Esophagus mucosa (tissue), 1 donor: Measurements from ENCODE around the gene GMDS. TPM values are rescaled to one million over a fixed set of nuclear protein-coding genes. Genes with fewer than 3 reads are reported as not detected.
A peak's percentile ranks its signal among the peaks of the same experiment; 100 is the strongest.

ENCODE experiments used
- ATAC-seq: fragments of 200-7000 bp; cut with Tn5 transposase; one replicate; pipeline ENCODE4 v1.9.1; 2020
- total RNA-seq: library from RNA; stranded (reverse); gene quantifications from one replicate; pipeline ENCODE4 v1.2.4, GENCODE V29; 2023
- donor health status: DM: yes; HTN: yes; CAD: no.

GMDS gene
- total RNA-seq, 1 donor from 2014 or later, result 43.8 TPM

- ATAC-seq, result no peak
Observed at GRCh38 chr6:1825277-1825676, 420.1 kb downstream of the GMDS start.

GRCh38 chr6:1821513-1822183 is 423.8 kb downstream of the GMDS start:
- ATAC-seq, result no peak

GRCh38 chr6:1821164-1821512 is 424.3 kb downstream of the GMDS start:
- no peak for ATAC-seq

GRCh38 chr6:1820714-1821113 is 424.7 kb downstream of the GMDS start:
- ATAC-seq, result no peak

- no peak for ATAC-seq
Observed at GRCh38 chr6:1820165-1820564, 425.2 kb downstream of the GMDS start.

DNA sequence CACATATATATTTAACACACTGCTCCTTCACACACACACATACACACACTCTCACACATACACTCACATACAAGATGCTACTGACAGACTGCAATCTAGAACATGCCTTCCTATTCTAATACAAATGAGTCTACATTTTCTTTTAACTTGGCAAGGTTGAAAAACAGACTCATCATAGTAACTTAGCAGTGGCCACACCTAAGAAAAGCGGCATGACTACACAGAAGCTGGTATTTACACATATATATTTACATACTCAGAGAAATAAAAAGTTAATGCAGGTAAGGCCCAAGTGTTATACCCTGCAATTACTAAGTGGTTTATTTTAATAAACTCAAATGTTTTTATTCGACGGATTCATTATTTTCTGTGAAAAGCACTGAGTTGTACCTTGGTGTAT is 426.4 kb downstream of the GMDS start:
- peak; percentile 23 for ATAC-seq

DNA sequence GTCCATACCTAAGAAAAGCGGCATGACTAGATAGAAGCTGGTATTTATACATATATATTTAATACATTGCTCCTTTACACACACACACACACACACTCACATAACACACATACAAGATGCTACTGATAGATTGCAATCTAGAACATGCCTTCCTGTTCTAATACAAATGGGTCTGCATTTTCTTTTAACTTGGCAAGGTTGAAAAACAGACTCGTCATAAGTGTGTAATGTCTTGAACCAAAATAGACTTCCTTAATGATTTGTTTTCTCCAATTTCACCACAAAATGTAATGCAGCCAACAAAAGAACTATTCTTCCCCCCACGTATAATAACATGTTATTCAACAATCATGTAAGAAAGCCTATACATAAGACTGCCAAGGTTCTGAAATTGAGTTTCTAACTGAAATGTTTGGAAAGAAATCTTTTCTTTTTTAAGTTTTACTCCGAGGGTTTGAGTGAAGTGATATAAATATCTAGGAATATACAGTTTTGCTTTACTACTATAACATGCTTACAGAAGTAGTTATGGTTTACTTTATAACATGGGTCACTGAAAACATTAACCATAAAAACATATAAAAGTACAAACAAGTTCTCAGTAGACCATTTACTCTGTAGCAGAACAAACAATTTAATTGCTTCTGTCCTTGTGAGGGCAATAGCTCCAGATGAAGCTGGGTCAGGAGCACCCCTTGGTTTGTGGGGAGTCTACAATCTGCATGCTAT is 428.2 kb downstream of the GMDS start:
- no peak for ATAC-seq

GRCh38 chr6:1815827-1816452 is 429.5 kb downstream of the GMDS start:
- no peak for ATAC-seq

DNA sequence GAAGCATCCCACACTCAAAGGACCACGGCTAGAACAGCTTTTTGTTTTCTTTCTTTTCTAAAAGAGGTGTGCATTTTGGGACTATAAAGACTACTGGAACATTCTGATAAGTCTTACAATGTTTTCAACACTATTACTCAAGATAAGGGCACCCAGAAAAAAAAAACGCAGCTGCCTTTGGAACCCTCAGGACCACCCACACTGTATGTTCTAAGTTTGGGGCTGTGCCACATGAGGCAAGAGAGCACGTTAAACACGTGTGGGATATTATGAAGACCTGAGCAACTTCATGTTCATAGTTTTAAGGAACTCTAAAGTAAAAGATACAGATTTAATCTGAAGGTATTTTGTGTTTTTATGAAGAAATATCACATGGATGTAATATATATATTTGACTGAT is 431.1 kb downstream of the GMDS start:
- no peak for ATAC-seq

DNA sequence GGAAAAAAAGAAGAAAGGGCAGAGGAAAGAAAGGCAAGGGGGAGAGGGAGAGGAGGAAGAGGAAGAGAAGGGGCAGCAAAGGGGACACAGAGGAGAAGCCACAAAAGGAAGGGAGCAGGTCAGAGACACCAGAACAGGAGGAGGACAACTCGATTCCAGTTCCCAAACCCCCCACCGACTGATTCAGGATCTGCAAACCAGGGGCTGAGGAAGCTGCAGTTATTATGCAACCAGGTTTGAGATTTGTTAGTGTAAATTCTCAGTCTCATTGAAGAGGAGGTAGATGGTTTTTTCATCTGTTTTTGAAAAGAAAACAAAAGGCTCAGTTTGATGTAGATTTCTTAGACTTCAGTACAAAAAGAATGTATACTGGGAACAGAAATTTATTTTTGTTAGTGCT is 432.9 kb downstream of the GMDS start:
- ATAC-seq, result no peak

DNA sequence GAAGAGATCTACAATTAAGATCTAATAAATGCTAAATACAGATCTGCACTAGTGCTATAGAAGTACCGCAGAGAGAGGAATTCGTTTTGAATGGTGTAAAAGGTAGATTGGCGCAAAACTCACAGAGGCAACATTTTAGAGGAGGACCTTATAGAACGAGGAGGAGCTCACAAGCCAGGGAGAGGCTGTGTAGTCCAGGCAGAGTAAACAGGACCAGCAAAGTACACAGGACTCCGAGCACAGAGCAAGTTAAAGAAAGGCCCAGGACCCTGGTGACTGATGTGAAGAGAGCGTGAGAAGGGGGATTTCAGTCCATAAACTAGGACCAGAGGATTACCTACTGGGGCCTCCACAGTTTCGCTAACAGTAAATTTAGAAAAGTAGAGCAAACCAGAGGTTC is 433.4 kb downstream of the GMDS start:
- no peak for ATAC-seq

GRCh38 chr6:1810880-1811279 is 434.5 kb downstream of the GMDS start:
- ATAC-seq, result no peak

GRCh38 chr6:1809291-1809988 is 436.0 kb downstream of the GMDS start:
- ATAC-seq, result no peak

GRCh38 chr6:1806935-1807334 is 438.5 kb downstream of the GMDS start:
- ATAC-seq, result no peak

DNA sequence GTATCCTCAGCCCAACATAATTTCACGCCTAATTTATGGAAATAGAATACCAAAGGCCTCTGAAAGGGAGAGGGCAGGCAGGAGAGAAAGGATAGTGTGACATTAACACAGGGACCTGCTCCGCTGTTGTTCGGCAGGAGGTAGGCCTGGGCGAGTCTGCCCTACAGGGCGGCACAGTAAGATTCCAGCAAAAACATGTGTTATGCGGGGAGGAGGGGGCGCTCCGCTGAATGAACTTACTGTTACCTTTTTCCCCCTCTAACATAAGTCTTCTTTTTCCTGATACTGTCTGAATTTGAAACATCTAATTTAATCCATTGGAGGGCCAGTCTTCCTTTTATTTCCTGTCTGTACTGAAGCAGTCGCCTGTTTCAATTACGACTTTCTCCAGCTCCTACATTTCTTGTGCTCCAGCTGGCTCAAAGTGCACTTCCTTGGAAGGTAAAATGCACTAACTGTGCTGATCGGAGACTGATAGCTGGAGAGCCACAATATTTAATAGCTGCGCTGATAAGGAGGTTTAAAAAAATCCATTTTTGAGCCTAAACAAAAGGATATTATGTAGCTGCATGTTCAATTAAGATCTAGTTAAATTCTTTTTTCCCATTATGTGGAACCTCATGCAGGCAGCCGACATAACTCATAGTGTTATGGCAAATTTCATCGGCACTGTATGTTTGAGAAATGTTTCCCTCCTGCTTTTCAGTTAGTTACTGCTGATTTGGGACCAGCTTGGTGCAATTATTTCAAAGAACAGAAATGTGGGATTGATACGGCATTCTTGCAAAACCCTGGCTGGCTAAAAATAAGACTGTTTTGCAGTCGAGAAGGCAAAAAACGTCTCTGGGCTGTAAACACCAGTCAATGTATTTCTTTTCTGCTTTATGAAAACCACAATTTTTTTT is 442.7 kb downstream of the GMDS start:
- no peak for ATAC-seq

GRCh38 chr6:1801401-1801800 is 444.0 kb downstream of the GMDS start:
- no peak for ATAC-seq

GRCh38 chr6:1800845-1801244 is 444.6 kb downstream of the GMDS start:
- ATAC-seq, result no peak

DNA sequence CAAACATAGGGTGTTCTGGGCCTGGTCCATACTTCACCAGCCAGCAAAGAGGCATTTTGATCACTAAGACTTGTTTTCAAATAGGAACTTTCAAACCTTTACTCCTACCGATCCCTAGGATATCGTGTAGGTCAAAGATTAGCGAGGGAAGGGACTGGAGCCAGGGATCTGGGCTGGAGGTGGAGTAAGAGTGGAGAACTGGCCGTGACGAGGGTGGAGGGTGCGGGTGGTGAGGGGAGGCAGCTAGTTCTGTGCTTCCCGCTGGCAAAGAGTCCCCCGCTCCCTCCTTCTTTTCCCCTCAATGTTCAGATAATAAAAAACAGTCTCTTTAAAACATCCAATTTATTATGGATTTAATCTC is 446.5 kb downstream of the GMDS start:
- ATAC-seq, result no peak

GRCh38 chr6:1798303-1798964 is 447.0 kb downstream of the GMDS start:
- no peak for ATAC-seq

GRCh38 chr6:1797801-1798200 is 447.6 kb downstream of the GMDS start:
- ATAC-seq, result no peak

GRCh38 chr6:1796706-1797529 is 448.5 kb downstream of the GMDS start:
- no peak for ATAC-seq
